ENCODE data around the gene FLRT2.

The FLRT2 gene

DNA sequence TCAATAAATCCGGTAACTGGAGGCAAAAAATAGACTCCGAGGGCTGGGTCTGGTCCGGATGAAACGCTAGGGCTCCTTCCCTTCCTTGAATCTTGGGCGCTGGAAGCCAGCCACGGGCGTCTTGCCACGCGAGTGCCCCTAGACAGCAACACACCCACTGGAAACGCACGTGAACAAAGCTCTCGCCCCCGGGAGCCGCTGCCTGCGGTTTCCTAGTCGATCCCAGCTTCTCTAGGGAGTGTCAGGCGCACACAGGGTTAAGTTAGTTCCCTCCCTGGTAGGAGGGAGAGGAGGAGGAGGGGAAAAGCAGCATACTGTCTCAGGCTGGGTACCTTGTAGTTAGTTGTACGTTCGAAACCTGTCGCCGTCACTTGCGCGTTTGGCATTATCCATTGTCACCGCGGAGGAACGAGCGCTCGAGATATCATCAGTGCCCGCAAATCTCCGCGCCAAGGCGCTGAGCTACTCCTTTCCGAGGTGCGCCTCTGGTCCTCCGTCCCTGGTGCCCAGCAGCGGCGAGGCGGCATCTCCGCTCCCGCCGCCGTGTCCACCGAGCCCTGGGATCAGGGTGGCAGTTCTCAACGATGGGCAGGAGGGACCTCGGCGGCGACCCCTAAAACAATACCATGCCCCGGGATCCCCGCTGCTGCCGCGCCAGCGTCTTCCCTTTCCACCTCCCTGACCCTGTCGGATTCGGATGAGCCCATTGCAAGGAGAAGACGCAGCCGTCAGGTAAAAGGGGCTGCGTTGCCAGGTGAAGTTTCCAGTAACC, at the start of gene FLRT2:
TSS of gene FLRT2 (plus strand) at position 342 of the 772 bp plus-strand sequence. CDS start 91,371 bp downstream, outside the sequence.
- no peak within 1 kb of the TSS for H3K9ac ChIP-seq (ENCODE audit: low read length)

DNA sequence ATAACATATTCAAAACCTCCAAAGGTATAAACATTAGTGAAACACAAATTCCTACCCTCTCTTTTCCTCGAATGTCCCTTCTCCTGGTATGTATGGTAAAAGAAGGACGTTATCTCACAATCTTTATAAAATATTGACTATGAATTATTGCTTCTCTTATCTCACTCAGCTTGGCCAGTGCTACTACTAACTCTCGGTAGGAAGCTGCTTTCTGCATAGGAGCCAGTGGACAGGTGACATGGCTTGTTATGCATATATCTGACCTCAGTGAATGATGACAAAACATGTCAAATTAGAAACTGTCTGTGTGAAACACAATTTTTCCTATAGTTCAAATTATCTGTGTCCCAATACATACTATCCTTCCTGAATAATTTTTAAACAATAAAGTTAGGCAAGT, 48.5 kb upstream of the FLRT2 start:
- Histone ChIP-seq H3K9ac (ENCODE audit: low read length) (no peak overlapping the region), H4K20me1 (ENCODE audit: insufficient read depth, low read length) (no peaks in the 10 kb centered on the region), H3K36me3 (ENCODE audit: insufficient read depth, low read length) (no peaks in the 10 kb centered on the region), H3K9me3 (ENCODE audit: low read length) (no peaks in the 10 kb centered on the region), H2AFZ (ENCODE audit: low read length) (no peak overlapping the region), H3K4me3 (ENCODE audit: low read depth, low read length, poor library complexity, severe bottlenecking) (no peak overlapping the region), H3K4me1 (ENCODE audit: insufficient read depth, low read length, severe bottlenecking) (no peaks in the 10 kb centered on the region), H3K79me2 (ENCODE audit: insufficient read depth, low read length) (no peaks in the 10 kb centered on the region), H3K27ac (ENCODE audit: low read depth, low read length, poor library complexity, severe bottlenecking) (no peak overlapping the region), H3K9me2 (ENCODE audit: low read depth, low read length) (no peaks in the 10 kb centered on the region), H3F3A (ENCODE audit: insufficient read depth, low read length) (no peaks in the 10 kb centered on the region), H3K4me2 (ENCODE audit: low read length) (no peak overlapping the region), H3K27me3 (ENCODE audit: insufficient read depth, low read length) (no peaks in the 10 kb centered on the region)
- TF ChIP-seq CTCF (IDR thresholded peaks at IDR 0.05; ENCODE audit: low read length) (no peak), EZH2 (IDR thresholded peaks at IDR 0.05; ENCODE audit: borderline replicate concordance, low read length) (no peak)

More for the DNA sequence above, at the start of gene FLRT2:
- H3K9me2 ChIP-seq (ENCODE audit: low read depth, low read length), result no peaks in the 10 kb centered on the region
- H3K4me1 ChIP-seq (ENCODE audit: insufficient read depth, low read length, severe bottlenecking), result no peaks in the 10 kb centered on the region
- no peak within 1 kb of the TSS for H3K4me2 ChIP-seq (ENCODE audit: low read length)
- no peaks in the 10 kb centered on the region for H3K36me3 ChIP-seq (ENCODE audit: insufficient read depth, low read length)
- no peaks in the 10 kb centered on the region for H4K20me1 ChIP-seq (ENCODE audit: insufficient read depth, low read length)
- no peaks in the 10 kb centered on the region for H3F3A ChIP-seq (ENCODE audit: insufficient read depth, low read length)
- no peaks in the 10 kb centered on the region for H3K27me3 ChIP-seq (ENCODE audit: insufficient read depth, low read length)
- TF ChIP-seq CTCF (IDR thresholded peaks at IDR 0.05; ENCODE audit: low read length), result no peak
- TF ChIP-seq EZH2 (IDR thresholded peaks at IDR 0.05; ENCODE audit: borderline replicate concordance, low read length), result no peak
- H3K27ac ChIP-seq (ENCODE audit: low read depth, low read length, poor library complexity, severe bottlenecking), result no peak within 1 kb of the TSS
- no peaks in the 10 kb centered on the region for H3K9me3 ChIP-seq (ENCODE audit: low read length)
- H3K79me2 ChIP-seq (ENCODE audit: insufficient read depth, low read length), result no peaks in the 10 kb centered on the region
- no peak within 1 kb of the TSS for H3K4me3 ChIP-seq (ENCODE audit: low read depth, low read length, poor library complexity, severe bottlenecking)
- H2AFZ ChIP-seq (ENCODE audit: low read length), result no peak within 1 kb of the TSS

DNA sequence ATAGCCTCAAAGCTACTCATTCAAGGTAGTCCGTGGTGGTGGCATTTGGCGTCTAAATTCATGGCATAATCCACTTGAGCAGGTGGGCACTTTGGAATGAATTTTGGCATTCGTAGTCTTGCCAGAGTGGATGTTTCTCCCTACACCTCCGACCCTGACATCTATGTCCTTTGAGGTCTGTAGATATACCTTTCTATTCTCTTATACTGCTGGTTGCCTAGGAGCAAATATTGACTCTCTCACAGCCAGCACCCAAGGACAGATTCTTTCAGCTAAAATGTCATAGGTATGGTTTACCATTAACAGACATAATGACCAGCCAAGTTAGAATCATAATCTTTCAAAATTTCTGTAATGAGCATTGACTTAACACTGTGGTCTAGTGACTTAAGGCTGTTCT, 47.4 kb upstream of the FLRT2 start:
- H3K9me2 ChIP-seq (ENCODE audit: low read depth, low read length), result no peaks in the 10 kb centered on the region
- H2AFZ ChIP-seq (ENCODE audit: low read length), result no peak overlapping the region
- no peak overlapping the region for H3K4me3 ChIP-seq (ENCODE audit: low read depth, low read length, poor library complexity, severe bottlenecking)
- no peaks in the 10 kb centered on the region for H3K79me2 ChIP-seq (ENCODE audit: insufficient read depth, low read length)
- H3F3A ChIP-seq (ENCODE audit: insufficient read depth, low read length), result no peaks in the 10 kb centered on the region
- no peaks in the 10 kb centered on the region for H3K36me3 ChIP-seq (ENCODE audit: insufficient read depth, low read length)
- no peaks in the 10 kb centered on the region for H3K27me3 ChIP-seq (ENCODE audit: insufficient read depth, low read length)
- H3K4me1 ChIP-seq (ENCODE audit: insufficient read depth, low read length, severe bottlenecking), result no peaks in the 10 kb centered on the region
- no peak for TF ChIP-seq CTCF (IDR thresholded peaks at IDR 0.05; ENCODE audit: low read length)
- no peaks in the 10 kb centered on the region for H4K20me1 ChIP-seq (ENCODE audit: insufficient read depth, low read length)
- no peak overlapping the region for H3K27ac ChIP-seq (ENCODE audit: low read depth, low read length, poor library complexity, severe bottlenecking)
- H3K4me2 ChIP-seq (ENCODE audit: low read length), result no peak overlapping the region
- H3K9ac ChIP-seq (ENCODE audit: low read length), result no peak overlapping the region
- no peaks in the 10 kb centered on the region for H3K9me3 ChIP-seq (ENCODE audit: low read length)
